HT1080 (cell line): Measurements from ENCODE around the gene NNAT. TPM values are rescaled to one million over a fixed set of nuclear protein-coding genes. Genes with fewer than 3 reads are reported as not detected.

Experiments
- DNase-seq: peaks from one replicate; pipeline ENCODE4 v3.0.0-alpha.2; 2015; ENCODE audit warnings: low read depth
- total RNA-seq: library from RNA; depleted of rRNA; stranded (reverse); fragments of >200 nt; shearing (Covaris generic); gene quantifications from 2 replicates; pipeline ENCODE4 v1.2.3, GENCODE V29; 2014; rRNA removed

NNAT gene
- total RNA-seq, 1 experiment from 2014 or later = not detected

DNA sequence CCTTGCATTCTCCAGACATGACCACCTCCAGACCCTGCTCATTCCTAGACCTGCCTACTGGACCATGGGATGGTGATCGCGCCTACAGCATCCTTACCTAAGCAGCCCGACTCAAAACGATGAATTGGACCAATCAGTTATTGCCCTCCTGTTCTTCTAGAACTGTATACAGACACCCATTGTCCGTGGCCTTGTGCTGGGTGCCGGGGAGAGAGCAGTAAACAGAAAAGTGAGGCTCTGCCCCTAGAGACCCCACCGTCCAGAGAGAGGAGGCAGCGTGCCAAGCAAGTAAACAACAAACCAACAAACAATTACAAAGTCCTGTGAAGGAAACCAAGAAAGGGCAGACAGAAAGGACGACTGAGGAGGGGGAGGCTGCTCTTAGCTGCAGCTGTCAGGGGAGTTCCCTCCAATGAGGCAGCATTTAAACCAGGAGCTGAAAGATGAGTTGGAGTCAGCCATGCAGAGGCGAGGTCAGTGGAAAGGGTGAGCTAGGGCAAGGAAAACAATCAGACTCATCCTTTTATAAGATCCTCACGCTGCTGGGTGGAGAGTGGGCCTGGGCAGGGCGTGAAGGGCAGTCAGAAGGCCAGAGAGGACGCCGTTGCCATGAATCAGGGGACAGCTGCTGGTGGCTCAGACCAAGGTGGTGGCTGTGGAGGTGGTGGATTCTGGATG, 44.2 kb downstream of the NNAT start:
- DNase-seq = no peak

DNA sequence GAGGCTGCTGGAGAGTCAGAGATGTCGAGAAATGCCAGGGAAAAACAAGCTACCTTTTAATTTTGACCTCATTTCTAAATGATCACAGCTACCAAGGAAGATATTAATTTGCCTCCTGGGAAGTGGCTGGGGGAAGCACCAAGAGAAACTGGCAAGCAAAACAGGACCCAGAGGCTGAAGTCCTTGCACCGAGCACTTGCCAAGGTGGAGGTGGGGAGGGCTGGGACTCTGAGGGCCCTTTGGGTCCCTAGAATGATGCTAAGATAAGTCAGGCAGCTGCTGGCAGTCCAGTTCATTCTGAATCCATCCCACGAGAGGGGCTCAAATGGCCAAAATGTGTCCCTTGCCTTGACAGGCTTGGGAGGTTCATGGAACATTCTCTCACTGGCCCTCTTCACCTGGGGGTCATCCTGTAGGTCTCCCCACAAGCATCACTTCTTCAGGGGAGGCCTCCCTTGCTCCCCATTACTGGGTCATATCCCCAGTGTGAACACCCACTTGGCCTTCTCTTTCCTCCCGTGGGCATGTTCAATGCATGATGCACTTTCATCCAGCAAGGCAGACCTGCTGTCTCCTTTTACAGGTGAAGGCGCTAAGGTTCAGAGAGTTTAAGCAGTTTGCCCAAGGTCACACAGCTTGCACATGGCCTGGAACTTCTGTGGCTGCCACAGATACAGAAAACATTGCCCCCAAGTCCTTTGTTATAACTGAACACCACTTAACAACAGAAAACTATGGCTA, 45.7 kb downstream of the NNAT start:
- DNase-seq = no peak

DNA sequence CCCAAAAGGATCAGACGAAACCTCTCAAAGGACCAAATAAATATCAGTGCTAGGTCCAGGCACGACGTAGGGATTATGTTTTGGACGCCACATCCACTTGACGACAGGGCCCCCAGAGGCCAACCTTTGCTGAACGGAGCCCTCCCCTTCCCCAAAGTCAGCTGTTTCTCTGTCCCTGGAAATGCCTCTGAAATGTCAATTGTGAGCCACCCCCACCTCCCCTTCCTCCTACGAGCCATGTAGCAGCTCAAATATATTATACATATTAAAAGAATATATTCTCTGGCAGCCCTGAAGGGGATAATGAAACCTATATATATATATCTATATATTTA, 46.2 kb downstream of the NNAT start:
- DNase-seq = no peak

DNA sequence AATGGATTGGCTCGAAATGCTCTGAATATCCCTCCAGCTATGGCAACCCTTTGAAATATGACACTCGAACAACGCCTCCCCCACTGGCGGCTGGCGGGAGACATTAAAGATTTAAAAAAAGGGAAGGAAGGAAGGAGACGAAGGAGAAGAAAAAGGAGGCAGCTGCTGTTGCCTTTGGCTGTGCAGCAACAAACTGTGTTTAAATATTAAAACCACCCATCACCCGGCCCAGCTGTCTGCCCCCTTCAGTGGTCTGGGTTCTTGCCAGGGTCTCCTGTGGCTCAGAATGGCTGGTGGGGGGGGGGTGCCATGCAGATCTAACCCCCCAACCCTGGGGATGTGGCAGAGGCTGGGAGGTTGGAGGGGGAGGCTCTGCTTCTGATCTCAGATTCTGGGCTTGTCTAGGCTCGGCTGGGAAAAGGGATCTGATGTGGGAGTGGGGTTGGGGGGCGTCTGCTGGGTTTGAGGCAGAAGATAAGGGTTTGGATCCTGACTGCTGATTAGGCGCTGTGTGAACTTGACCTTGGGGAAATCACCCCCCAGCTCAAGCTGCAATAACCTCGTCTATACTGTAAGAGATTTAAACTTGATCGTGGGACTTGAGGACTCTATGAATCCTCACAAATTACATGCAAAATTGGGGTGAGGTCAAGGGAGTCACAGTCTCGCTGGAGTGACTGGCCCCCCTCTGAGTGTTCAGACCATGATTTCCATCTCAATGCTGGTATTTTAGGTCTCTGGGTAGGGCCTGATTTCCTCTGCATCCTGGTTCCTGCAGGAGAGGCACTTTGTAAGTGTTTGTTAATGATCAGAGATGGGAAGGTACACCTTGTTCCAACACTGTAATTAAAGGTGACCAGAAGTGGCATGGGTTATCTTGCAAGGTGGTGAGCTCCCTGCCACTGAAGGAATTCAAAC, 46.9 kb downstream of the NNAT start:
- no peak for DNase-seq

DNA sequence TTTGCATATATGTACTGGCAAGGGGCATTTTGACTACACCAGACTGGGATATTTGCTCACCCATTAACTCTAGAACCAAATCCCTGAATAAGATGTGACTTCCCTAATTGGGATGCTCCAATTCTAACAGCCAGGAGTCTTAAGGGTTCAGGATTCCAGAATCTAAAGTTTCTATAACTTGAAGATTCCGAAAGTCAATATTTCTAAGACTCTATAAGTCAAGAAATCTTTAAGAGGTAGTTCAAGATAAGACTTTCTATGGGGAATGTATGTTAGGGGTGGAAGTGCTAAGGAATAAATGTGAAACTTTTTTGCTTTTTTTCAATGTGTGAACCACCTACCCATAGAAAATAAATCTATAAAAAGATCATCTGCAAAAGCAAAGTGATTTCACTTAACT, 49.4 kb downstream of the NNAT start:
- DNase-seq = no peak

DNA sequence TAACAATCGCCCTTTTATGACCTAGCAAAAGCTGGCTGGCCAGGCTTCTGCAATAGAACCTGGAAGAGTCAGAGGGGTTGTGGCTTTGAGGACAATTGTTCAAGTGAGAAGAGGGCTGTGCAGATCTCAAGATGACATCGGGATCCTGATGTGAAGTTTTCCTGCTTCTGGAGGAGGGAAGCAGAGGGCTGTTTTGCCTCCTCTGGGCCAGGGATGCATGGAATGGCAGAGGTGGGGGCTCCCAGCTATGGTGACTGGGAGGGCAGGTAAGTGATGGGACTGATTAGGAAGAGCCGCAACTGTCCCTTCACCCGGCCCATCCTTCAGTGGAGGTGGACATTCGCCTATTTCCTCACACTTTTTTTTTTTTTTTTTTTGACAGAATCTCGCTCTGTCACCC, 50.0 kb downstream of the NNAT start:
- DNase-seq = no peak

Other genes starting within 250 kb of the NNAT start
- gene MANBAL, start 231.6 kb upstream of the NNAT start, total RNA-seq = 18.9 and 20.5 TPM in 2 replicates
- 10.5 and 13.9 TPM in 2 replicates for gene SRC, start 175.1 kb upstream of the NNAT start, total RNA-seq
- gene BLCAP, start 6.6 kb downstream of the NNAT start, total RNA-seq = 37.1 and 44.9 TPM in 2 replicates
- 41.2 and 43.1 TPM in 2 replicates for gene CTNNBL1, start 172.8 kb downstream of the NNAT start, total RNA-seq